ENCODE measurements around the gene NDUFC1.

NDUFC1 gene

DNA sequence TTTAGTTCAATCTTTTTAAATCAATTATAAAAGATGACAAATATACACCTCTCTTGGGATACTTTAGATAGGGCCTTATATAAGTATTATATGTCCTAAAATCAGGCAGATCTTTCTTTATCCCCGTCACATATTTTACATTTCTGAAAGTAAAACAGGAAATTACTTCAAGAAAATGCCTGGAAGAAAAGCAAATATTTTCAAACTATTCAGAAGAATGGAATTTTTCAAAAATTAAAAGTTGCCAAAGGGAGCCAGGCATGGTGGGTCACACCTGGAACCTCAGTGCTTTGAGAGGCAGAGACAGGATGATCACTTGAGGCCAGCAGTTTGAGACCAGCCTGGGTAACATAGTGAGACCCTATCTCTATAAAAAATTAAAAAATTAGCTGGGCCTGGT, 56.7 kb downstream of the NDUFC1 start:
- DNase-seq, result no peak

DNA sequence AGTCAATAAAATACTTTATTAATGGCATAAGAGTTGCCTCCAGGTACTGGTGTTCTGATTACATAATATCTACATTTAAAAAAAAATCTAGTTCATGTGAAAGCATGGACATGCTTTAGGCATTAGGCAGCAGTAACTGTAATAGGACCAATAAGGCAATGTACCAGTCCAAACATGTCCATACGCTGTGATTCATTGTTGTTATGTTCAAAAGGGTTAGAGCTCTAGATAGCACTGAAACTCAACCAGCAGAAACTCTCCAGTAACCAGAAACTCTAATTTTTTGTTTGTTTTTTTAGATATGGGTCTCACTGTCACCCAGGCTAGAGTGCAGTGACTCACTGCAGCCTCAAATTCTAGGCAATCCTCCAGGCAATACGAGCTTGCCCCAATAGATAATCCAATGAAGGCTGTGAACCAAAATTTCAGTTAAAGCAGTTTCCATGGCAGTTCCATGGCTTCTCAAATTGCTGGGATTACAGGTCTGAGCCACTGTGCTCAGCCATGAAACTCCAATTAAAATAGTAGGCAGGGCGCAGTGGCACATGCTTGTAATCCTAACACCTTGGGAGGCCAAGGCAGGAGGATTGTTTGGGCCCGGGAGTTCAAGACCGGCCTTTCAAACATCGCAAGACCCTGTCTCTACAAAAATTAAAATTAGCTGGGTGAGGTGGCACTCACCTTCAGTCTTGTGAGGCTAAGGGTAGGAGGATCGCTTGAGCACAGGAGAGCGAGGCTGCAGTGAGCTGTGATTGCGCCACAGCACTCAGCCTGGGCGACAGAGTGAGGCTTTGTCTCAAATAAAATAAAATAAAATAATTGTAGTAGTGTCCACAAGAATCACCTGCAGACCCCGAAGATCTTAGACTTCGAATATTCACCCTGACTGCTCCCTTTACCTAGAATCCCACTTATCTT, 58.6 kb downstream of the NDUFC1 start:
- DNase-seq, result no peak

DNA sequence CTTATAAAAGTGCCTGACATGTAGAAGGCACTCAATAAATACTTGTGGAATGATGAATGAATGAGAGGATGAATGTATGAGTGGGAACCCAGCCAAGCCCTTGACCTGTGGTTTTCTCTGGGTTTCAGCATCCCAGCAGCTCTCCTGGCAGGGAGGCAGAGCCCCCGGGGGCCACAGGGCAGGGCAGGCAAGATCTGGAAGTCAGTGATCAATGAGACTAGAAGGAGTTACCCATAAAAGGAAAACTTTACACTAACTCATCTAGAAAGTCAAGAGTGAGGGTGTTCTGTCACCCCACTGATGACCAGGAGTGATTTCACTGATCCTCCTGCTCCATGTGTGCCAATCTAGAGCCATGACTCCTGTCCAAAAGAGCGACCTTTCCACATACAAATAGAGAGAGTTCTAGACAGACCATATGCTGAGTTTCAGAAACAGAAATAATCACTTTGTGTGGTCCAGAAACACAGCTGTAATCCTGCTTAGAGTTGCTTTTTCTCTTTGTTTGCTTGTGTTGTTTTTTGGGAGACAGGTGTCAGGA, 59.7 kb downstream of the NDUFC1 start:
- no peak for DNase-seq

DNA sequence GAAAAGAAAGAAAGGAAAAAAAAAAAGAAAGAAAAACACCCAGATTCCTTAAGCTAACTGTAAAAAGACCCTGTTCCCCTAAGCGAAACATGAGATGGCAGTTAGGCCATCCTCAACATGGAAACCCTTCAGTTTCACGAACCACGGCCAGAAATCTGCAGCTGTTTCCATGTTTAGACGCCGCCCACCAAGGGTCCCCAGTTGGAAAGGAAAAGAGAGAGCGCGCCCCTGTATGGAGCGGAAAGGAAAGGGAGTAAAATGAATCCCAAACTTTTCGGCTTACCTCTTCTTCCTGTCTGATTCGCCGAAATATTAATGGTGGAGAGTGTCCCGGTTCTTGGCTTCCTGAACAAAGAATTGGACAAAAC, 60.5 kb downstream of the NDUFC1 start:
- DNase-seq, result no peak

DNA sequence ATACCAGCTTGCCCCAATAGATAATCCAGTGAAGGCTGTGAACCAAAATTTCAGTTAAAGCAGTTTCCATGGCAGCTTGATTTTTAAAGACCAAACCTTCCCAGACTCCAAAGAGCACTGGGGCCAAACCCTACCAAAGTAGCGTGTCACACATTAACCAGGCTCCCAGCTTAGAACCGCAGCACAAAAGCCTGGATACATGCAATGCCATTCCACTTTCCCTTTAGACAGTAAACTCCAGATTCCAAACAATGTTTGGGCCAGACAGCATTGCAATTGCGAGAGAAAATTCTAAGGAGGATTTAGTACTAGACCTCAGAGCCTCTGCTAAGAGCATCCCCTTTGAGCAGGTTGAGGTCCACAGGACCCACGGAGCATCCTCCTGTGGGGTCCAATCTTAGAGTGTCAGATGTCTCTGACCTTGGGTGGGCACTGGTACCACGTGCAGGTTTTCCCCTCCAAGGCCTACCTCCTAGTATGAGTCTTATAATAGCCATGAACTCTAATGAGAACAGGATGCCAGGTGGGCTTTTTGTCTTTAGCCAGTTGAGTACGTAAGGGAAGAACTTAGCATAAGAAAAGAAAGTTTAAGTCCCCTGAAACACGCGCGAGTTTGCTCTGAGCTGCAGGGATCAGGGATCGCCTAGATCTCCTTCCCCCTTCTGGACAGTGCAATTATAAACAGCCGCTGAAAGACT, 61.0 kb downstream of the NDUFC1 start:
- no peak for DNase-seq
